ENCODE measurements around the gene GPC1.

Gene GPC1

GRCh38 chr2:240509667-240510512 is 74.4 kb downstream of the GPC1 start:
- DNase-seq = no peak

GRCh38 chr2:240510513-240511210 is 75.2 kb downstream of the GPC1 start:
- DNase-seq = no peak

GRCh38 chr2:240511351-240512108 is 76.1 kb downstream of the GPC1 start:
- DNase-seq = no peak

GRCh38 chr2:240512109-240512485 is 76.6 kb downstream of the GPC1 start:
- no peak for DNase-seq

- DNase-seq = no peak
Observed at GRCh38 chr2:240512666-240513535, 77.4 kb downstream of the GPC1 start.

- DNase-seq = peak in 36 of 58 donors; percentile 0 to 53 (median 27)
Observed at GRCh38 chr2:240513549-240514287, 78.3 kb downstream of the GPC1 start.

GRCh38 chr2:240514631-240515030 is 79.2 kb downstream of the GPC1 start:
- DNase-seq = no peak

GRCh38 chr2:240517342-240517741 is 81.9 kb downstream of the GPC1 start:
- DNase-seq = no peak
